NCI-H82 treated with DMSO at 0.1 percent for 48 hours (cell line): Measurements from ENCODE around the gene ZNF345.

Experiments used
- DNase-seq: peaks from one replicate; lab custom pipeline; 2025; ENCODE audit not compliant: unreplicated experiment; lab: John Stamatoyannopoulos, UW

Gene ZNF345

GRCh38 chr19:36850559-36851442 is at the start of gene ZNF345:
TSS of gene ZNF345 (plus strand) at chr19:36850876. CDS start at chr19:36876831, 25,955 bp downstream.
- peak; percentile 94 for DNase-seq

DNA sequence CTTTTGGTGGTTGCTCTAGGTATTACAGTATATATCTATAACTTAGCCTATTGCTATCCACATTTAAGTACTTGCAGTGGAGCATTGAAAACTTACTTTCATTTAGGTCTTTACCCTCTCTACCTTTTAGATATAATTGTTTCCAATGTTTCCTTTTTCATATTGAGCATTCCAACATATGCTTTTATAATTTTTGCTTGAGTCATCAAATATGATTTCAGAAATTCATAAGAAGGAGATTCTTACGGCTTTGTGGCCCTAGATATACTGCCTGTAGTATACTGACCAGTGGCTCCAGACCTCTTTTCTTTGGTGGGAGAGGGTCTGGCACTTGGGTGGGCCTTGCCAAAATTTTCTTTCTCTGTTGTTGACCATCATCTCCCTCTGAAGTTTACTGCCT is 45.3 kb upstream of the ZNF345 start:
- DNase-seq = no peak

DNA sequence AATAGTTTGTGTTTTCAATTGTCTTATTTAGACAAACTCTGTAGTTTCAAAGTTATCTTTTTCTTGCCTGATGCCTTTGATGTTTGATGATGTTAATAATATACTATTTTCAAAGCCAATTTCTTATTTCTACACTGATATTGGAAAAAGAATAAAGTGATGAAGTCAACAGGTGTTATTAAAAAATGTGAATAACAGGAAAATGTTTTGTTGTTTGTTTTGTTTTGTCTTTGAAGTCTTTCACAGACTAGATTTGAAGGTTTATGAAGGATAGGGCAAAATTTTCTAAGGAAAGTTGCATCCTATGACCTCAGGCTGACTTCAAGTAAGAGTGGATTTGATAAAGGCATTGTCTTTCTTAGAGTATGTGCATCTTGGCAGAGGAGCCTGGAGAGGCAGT is 43.6 kb upstream of the ZNF345 start:
- no peak for DNase-seq

GRCh38 chr19:36819130-36819630 is 31.5 kb upstream of the ZNF345 start:
- DNase-seq = no peak

GRCh38 chr19:36821758-36822157 is 28.9 kb upstream of the ZNF345 start:
- DNase-seq = no peak

DNA sequence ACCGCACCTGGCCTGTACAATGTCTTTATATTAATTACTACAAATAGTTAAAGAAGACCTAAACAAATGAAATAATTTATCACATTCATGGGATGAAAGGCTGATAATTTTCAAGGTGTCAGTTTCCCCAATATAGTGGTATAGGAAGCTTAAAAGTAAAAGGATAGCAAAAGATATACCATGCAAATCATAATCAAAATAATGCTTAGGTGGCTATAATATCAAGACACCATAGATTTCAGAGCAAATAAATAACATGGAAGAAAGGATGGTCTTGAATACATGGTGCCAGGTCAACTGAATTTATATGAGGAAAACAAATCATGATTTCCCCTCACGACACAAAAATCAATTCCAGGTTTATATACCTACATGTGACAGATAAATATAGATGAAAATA is 17.2 kb upstream of the ZNF345 start:
- DNase-seq = no peak

GRCh38 chr19:36837176-36837905 is 13.3 kb upstream of the ZNF345 start:
- DNase-seq = no peak

DNA sequence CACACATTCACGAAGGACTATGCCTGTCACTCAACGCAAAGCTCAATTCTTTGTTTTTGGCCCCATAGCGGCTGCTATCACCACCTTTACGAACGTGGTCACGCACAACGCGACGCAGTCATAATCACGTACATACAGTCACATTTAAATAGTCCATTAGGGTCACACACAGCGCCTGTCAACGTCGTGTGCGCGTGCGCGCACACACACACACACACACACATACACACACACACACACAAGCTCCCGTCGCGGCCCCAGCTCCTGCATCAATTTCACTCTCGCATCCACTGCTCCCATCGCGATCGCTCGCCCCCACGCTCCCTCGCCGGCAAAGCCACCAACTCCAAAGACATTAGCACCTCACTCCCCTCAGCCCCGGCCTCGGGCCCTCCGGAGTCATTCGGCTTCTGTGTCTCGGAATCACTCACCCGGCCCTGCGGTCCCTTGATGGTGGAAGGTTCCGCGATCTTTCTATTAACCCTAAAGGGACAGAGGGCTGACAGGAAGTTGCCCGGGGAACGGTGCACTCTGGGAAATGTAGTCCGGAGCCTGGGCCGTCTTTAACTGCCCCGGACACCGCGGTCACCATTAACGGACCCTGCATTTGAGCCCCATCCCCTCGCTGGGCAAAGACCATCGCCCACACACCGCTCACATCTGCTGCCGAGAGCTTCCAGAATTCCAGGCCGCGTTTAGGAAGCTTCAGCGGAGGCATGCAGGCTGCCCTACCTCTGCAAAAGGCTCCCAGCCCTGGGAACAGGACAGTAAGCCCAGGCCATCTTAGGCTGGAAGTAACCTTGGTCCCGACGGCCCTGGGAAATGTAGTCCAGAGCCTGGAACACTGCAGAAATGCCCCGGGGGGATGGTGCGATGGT is 12.5 kb upstream of the ZNF345 start, which contains the start of gene ZNF790:
Gene ZNF790 (minus strand): TSS at position 482 of the 878 bp plus-strand sequence. CDS start 12,768 bp downstream, outside the sequence.
- peak; percentile 83 for DNase-seq

DNA sequence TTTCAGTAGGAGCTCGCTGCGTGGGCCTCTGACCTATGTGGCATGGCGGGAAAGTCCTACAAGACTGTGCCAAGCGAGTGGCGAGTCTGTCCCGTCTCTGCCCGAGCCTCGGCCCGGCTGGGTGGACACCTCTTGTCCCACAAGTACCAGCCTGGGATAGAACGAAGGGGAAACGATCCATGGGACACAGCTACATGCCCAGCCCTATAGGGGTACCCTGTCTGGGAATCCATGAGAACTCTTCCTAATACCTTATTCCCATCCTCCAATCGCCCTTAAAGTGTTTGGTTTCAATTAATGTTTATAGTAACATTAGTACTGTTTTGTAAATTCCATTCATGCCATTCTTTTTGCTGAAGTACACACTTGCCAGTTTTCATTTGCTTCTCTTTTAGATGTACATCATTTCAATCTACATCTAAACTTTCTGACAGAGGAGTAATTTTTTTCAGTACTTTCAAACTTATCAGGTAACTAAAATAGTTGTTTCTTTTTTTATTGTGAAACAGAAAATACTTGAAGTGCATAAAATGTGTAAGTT is 11.8 kb upstream of the ZNF345 start:
- no peak for DNase-seq

DNA sequence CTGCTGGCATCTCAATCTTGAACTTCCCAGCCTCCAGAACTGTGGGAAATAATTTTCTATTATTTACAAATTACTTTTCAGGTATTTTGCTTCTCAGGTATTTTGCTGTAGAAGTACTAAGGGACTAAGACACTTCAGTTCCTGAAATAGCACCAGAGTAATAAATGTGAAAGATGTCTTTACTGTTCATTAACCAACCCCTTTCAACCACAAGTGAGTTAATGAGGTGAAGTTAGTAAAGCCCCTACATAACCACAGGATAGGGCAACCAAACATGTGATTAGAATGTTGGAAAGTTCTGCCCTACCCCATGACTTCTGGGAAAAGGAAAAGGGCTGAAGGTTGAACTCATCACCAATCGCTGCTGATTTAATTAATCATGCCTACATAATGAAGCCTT is 2.7 kb upstream of the ZNF345 start:
- DNase-seq = no peak

DNA sequence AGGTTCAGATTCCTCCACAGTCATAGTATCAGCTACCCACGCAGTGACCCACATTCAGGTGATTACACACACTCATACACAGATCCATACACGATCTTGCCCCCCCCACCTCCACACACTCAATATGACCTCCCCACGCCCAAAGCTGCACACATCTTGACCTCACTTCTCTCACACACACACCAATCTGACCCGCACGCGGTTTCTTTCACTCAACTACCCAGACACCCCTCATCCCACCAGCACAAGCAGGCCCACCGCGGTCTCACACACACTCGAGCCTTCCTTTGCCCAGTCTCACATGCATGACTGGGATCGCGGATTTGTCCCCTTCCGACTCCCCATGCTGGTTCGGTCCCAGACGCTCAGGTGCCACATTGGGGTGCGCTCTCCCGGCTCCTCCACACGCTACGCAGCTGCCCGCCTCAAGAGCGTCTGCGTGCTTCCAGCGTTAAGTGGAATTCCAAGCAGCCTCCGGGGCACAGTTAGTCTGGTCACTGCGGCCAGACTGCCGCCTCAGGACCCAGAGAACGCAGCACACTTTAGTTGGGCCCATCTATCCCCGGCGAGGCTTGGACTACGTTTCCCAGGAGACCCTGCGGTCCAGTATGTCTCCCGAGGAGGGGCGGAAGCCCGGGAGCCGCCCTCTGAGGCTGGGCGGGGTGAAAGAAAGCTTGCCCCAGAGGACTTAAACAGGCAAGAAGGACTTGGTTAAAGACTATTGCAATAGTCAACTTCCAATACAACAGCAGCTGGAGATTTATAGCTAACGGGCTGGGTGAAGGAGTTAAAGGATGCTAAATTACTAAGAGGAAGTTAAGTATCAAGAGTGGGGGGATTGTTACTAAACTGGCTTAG is 746 bp upstream of the ZNF345 start:
- DNase-seq = peak; percentile 83

DNA sequence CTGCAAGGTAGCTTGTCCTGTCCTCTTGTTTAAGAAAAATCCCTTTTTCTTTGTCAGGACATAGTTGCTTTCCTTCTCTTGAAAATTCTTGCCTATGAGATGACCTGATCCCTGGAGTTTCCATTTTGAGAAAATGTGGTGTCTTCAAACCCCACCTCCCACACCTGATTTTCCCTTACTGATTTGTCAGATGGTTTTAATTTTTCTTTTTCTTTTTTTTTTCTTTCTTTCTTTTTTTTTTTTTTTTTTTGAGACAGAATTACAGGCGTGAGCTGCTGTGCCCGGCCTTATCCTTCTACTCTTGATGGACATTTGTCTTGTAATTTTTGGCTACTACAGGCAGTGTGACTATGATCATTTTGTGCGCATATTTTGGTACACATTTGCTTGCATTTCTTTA is 1.2 kb downstream of the ZNF345 start:
- no peak for DNase-seq

- no peak for DNase-seq
Measured at GRCh38 chr19:36876993-36877938, 26.6 kb downstream of the ZNF345 start.

GRCh38 chr19:36891768-36892357 is 41.2 kb downstream of the ZNF345 start:
- DNase-seq = no peak

DNA sequence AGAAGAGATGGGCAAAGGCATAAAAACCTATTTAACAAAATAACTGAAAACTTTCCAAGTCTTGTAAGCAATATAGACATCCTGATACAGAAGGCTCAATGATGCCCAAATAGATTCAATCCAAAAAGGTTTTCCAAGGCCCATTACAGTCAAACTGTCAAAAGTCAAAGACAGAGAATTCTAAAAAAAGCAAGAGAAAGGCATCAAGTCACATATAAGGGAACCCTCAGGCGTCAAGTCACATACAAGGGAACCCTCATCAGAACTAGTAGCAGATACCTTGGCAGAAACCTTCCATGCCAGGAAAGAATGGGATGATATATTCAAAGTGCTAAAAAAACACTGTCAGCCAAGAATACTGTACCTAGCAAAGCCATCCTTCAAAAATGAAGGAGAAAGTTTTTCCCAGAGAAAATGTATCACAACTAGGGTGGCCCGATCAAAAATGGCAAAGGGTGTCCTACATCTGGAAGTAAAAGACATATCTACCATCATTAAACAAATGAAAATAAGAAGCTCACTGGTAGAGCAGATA is 44.2 kb downstream of the ZNF345 start:
- no peak for DNase-seq

DNA sequence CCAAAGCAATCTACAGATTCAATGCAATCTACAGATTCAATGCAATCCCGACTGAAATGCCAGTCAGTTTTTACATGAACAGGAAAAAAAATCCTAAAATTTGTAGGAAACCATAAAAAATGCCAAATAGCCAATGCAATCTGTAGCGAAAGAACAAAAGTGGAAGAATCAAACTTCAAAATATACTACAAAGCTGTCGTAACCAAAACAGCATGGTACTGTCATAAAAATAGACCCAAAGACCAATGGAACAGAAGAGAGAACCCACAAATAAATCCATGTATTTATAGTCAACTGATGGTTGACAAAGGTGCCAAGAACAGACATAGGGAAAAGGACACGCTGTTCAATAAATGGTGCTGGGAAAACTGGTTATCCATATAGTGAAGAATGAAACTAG is 47.7 kb downstream of the ZNF345 start:
- DNase-seq = no peak

- peak; percentile 42 for DNase-seq
Measured at GRCh38 chr19:36915992-36916830, 65.5 kb downstream of the ZNF345 start, which contains the start of the genes ZNF568 and ZNF829. TSS of gene ZNF568 (plus strand) at chr19:36916332. CDS start at chr19:36922771, 6,439 bp downstream. TSS of gene ZNF829 (minus strand) at chr19:36916291. CDS start at chr19:36915167, 1,124 bp downstream.
